Activated naive CD4-positive, alpha-beta T cell treated with anti-CD3 and anti-CD28 coated beads, Interleukin-2, amount 50 U/mL, for 72 hours (primary cell): ENCODE measurements around the gene EFHD1. TPM values are rescaled to one million over a fixed set of nuclear protein-coding genes. Genes with fewer than 3 reads are reported as not detected.
"Not testable (repeated sequence)": the region's sequence is repeated elsewhere in the genome, so short reads cannot be mapped to it uniquely, and the experiment has no call there.

Source experiments
- ATAC-seq, 2 donors: fragments of 150-1000 bp; cut with Tn5 transposase; 2 replicates each; pipeline ENCODE4 v1.10.0; 2021; ENCODE audit warnings: mild to moderate bottlenecking in 2 of 2, moderate library complexity in 2 of 2
- DNase-seq, 2 donors: peaks; one replicate each; pipeline ENCODE4 v3.0.0; 2021 to 2022; ENCODE audit warnings: low spot score in 2 of 2
- H3K27ac Mint-ChIP-seq, 2 donors: one replicate each; pipeline ENCODE4 v1.8.0; 2022; ENCODE audit warnings: mild to moderate bottlenecking in 2 of 2, mixed read lengths in 2 of 2
- H3K36me3 Mint-ChIP-seq, 2 donors: one replicate each; pipeline ENCODE4 v1.8.0; 2022; ENCODE audit warnings: mixed read lengths in 2 of 2
- H3K9me3 Mint-ChIP-seq, 2 donors: one replicate each; pipeline ENCODE4 v1.8.0; 2022; ENCODE audit warnings: mixed read lengths in 2 of 2
- total RNA-seq, 2 donors: library from RNA; stranded (reverse); gene quantifications; one replicate each; pipeline ENCODE4 v1.2.3, GENCODE V29; 2022

Gene EFHD1
- total RNA-seq, 2 donors from 2014 or later = 0.29 to 2.4 TPM

GRCh38 chr2:232666051-232666805, 32.8 kb downstream of the EFHD1 start:
- Mint-ChIP-seq H3K9me3 (no peaks in the 10 kb centered on the region), H3K36me3 (no peaks in the 10 kb centered on the region), H3K27ac (no peak overlapping the region)
- ATAC-seq (no peak), DNase-seq (no peak)

- DNase-seq = no peak
- Mint-ChIP-seq H3K27ac (no peak overlapping the region), H3K36me3 (no peaks in the 10 kb centered on the region), H3K9me3 (no peaks in the 10 kb centered on the region)
- no peak for ATAC-seq
These were observed 34.7 kb downstream of the EFHD1 start for GRCh38 chr2:232667989-232668583.

- Mint-ChIP-seq H3K27ac (no peak overlapping the region), H3K9me3 (no peaks in the 10 kb centered on the region), H3K36me3 (no peaks in the 10 kb centered on the region)
- DNase-seq = no peak
- no peak for ATAC-seq
These were observed 35.5 kb downstream of the EFHD1 start for GRCh38 chr2:232668805-232669444.

DNA sequence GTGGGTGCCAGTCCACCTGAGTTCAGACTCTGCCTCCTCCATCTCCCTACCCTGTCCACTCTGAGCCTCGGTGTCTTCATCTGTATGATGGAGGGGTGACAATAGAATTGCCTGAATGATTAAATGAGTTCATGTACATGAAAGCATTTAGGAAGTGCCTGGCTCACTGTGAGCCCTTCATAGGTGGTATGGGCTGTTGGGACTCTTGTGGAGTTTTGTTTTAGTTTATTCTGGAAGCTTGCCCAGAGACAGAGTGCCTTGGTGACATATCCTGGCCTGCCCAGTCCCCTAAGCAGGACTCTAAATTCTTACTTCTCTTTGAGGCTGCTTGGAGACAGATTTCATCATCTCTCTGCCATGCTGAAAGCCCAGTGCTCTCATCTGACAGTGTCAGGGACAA, 39.2 kb downstream of the EFHD1 start:
- Mint-ChIP-seq H3K27ac (no peak overlapping the region), H3K36me3 (no peaks in the 10 kb centered on the region), H3K9me3 (no peaks in the 10 kb centered on the region)
- DNase-seq = no peak
- ATAC-seq = no peak

GRCh38 chr2:232674491-232674890, 41.1 kb downstream of the EFHD1 start:
- no peak for ATAC-seq
- no peaks in the 10 kb centered on the region for H3K36me3 Mint-ChIP-seq

DNA sequence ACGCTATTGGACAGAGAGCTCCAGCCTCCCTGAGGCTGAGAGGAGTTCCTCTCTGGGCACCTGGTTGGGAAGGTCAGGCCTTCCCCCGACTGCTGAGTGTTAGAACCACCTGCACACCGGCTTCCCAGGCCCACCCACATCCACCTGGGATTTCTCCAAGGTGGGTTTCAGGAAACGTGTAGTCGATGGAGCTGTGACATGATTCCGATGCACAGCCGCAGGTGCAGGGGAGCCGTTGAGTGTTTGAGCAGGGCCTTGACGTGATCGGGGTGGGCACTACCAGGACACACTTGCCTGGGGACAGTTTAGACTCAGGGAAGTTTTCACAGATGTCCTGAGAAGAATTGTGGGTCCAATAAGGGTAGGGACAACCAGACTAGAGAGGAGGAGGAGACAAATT, 42.0 kb downstream of the EFHD1 start:
- H3K9me3 Mint-ChIP-seq = no peaks in the 10 kb centered on the region
- DNase-seq = no peak
- ATAC-seq = no peak
- peak overlapping the region in 1 of 2 donors; percentile 41 for H3K27ac Mint-ChIP-seq
- H3K36me3 Mint-ChIP-seq = no peaks in the 10 kb centered on the region

More at GRCh38 chr2:232674491-232674890, 41.1 kb downstream of the EFHD1 start:
- Mint-ChIP-seq H3K9me3 (no peaks in the 10 kb centered on the region), H3K27ac (no peak overlapping the region)
- no peak for DNase-seq

DNA sequence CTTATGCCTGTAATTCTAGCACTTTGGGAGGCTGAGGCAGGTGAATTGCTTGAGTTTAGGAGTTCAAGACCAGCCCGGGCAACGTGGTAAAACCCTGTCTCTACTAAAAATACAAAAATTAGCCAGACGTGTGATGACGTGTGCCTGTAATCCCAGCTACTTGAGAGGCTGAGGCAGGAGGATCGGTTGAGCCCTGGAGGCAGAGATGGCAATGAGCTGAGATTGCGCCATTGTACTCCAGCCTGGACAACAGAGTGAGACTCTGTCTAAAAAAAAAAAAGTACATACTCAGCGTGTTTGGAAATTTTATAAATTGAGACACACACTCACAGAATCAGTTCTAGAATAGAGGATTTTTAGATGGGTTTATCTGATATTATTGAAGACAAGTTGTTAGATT, 46.6 kb downstream of the EFHD1 start:
- ATAC-seq (no peak), DNase-seq (no peak)
- Mint-ChIP-seq H3K27ac (no peak overlapping the region), H3K9me3 (no peaks in the 10 kb centered on the region), H3K36me3 (no peaks in the 10 kb centered on the region)

GRCh38 chr2:232681527-232681926, 48.1 kb downstream of the EFHD1 start:
- no peak overlapping the region for H3K27ac Mint-ChIP-seq
- H3K9me3 Mint-ChIP-seq = no peaks in the 10 kb centered on the region
- DNase-seq (no peak), ATAC-seq (no peak)
- no peaks in the 10 kb centered on the region for H3K36me3 Mint-ChIP-seq

- ATAC-seq (no peak), DNase-seq (no peak)
- H3K36me3 Mint-ChIP-seq = no peaks in the 10 kb centered on the region
- no peak overlapping the region for H3K27ac Mint-ChIP-seq
- no peaks in the 10 kb centered on the region for H3K9me3 Mint-ChIP-seq
These were observed 50.0 kb downstream of the EFHD1 start for GRCh38 chr2:232683368-232683767.

DNA sequence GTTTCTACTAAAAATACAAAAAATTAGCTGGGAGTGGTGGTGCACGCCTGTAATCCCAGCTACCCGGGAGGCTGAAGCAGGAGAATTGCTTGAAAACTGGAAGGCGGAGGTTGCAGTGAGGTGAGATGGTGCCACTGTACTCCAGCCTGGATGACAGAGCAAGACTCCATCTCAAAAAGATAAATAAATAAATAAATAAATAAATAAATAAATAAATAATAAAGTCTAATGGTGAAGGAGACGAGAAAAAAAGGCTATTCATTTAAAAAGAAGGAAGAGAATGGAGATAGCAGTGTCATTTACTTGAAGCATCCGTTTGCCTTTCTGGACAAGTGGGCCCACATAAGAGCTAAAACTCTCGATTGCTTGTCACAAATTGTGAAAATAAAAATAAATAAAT, 52.0 kb downstream of the EFHD1 start:
- not testable (repeated sequence) for ATAC-seq, H3K27ac Mint-ChIP-seq, H3K9me3 Mint-ChIP-seq, DNase-seq, H3K36me3 Mint-ChIP-seq

- H3K27ac Mint-ChIP-seq = no peak overlapping the region
- no peaks in the 10 kb centered on the region for H3K36me3 Mint-ChIP-seq
- H3K9me3 Mint-ChIP-seq = peaks cover 0 to 3% of the 10 kb centered on the region in 2 donors
- ATAC-seq (no peak), DNase-seq (no peak)
These were observed 54.2 kb downstream of the EFHD1 start for GRCh38 chr2:232687382-232688160.

DNA sequence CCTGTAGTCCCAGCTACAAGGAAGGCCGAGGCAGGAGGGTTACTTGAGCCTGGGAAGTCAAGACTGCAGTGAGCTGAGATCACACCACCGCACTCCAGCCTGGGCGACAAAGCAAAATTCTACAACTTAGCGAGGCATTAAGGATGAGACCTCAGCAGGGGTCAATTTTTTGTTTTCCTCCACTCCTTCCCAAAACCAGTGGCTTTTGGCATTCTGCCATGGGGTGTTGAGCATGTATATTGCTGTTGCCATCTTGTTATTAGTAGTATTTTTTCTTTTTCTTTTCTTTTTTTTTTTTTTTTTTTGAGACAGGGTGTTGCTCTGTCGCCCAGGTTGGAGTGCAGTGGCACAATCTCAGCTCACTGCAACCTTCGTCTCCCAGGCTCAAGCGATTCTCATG, 54.8 kb downstream of the EFHD1 start:
- no peak overlapping the region for H3K27ac Mint-ChIP-seq
- no peak for ATAC-seq
- H3K36me3 Mint-ChIP-seq = no peaks in the 10 kb centered on the region
- H3K9me3 Mint-ChIP-seq = peaks cover 0 to 3% of the 10 kb centered on the region in 2 donors
- DNase-seq = no peak

DNA sequence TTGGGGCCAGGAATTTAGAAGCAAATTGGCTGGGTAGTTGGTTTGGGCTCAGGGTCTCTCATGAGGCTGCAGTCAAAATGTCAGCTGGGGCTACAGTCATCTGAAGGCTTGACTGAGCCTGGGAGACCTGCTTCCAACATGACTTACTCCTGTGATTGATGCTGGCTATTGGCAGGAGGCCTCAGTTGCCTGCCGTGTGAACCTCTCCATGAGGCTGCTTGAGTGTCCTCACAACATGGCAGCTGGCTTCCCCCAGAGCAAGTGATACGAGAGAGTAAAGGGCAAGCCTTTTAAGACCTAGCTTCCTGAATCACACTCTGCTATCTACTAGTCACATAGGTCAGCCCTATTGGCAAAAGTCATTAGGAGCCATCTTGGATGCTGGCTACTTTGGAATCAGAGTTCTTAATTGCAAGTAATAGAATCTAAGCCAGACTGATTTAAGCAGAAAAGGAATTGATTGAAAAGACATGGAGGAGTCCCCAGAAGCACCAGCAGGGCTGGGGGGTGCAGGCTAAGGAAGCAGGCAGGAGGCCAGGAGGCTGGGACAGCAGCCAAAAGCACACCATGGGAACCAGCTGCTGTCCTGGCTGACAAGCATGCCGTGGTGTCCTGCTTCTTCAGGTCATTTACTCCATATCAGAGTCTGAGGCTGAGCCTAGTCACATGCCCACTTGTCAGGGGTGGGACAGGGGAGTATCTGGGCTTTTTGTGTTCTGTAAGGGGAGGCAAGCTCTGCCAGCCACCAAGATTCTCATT, 55.9 kb downstream of the EFHD1 start:
- DNase-seq = no peak
- no peak for ATAC-seq
- H3K9me3 Mint-ChIP-seq = peaks cover 0 to 4% of the 10 kb centered on the region in 2 donors
- no peak overlapping the region for H3K27ac Mint-ChIP-seq
- H3K36me3 Mint-ChIP-seq = no peaks in the 10 kb centered on the region

- not testable (repeated sequence) for H3K36me3 Mint-ChIP-seq, ATAC-seq, DNase-seq, H3K27ac Mint-ChIP-seq
- peaks cover 0 to 14% of the 10 kb centered on the region in 2 donors for H3K9me3 Mint-ChIP-seq
These were observed 57.7 kb downstream of the EFHD1 start for GRCh38 chr2:232691117-232691516.

DNA sequence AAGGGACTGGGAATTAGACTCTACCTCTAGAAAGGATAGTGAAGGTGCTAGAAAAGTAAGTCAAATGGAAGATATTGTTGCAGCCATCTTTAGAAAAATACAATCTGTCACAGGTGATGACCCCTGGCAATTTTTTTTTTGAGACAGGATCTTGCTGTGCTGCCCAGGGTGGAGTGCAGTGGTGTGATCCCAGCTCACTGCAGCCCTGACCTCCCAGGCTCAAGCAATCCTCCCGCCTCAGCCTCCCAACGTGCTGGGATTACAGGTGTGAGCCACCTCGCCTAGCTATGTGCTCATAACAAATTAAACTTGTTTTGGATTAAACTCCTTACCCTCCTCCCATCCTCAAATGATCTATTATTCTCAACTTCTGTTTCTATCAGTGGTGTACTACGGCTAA, 59.9 kb downstream of the EFHD1 start:
- Mint-ChIP-seq H3K36me3 (peaks cover 8 to 11% of the 10 kb centered on the region in 2 donors), H3K27ac (no peak overlapping the region), H3K9me3 (peaks cover 0 to 14% of the 10 kb centered on the region in 2 donors)
- DNase-seq = no peak
- no peak for ATAC-seq

DNA sequence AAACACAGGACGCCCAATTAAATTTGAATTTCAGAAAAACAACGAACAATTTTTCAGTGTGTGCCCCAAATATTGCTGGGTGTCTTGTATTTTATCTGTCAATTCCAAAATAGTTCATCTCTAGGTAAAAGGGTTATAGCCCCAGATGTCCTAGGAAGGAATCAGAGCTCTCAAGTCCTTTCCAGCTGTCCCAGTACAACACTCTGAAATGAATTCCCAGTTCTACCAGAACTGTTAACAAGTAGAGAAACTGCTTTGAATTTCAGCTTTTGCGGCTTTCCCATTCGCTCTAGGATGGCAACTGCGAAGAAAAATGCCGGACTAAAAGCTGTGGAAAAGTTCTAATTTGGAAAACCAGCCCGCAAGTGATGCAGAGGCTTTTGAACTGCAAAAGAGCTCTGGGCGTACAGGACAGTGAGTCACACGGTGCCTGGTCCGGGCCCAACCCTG, 63.2 kb downstream of the EFHD1 start:
- H3K27ac Mint-ChIP-seq = peak overlapping the region in 1 of 2 donors; percentile 95
- ATAC-seq = no peak
- peaks cover 28 to 31% of the 10 kb centered on the region in 2 donors for H3K36me3 Mint-ChIP-seq
- no peak for DNase-seq
- H3K9me3 Mint-ChIP-seq = peaks cover 0 to 11% of the 10 kb centered on the region in 2 donors
